Measurements from ENCODE around the gene DNM1.

- TF ChIP-seq CTCF (conservative IDR thresholded peaks at IDR 0.05; ENCODE audit: low read length): no peak
- no peak for TF ChIP-seq EZH2phosphoT487 (IDR thresholded peaks at IDR 0.05; ENCODE audit: borderline replicate concordance, low read depth, low read length)
These were observed 37.0 kb upstream of the DNM1 start for GRCh38 chr9:128166169-128166568.
